Stimulated activated CD4-positive, alpha-beta T cell treated with anti-CD3 and anti-CD28 coated beads, Interleukin-1b, Interleukin-23, amount 100 ng/mL, for 1 hour (primary cell): ENCODE results near the gene TRPM5.

ENCODE experiments used
- DNase-seq, 2 donors: peaks; one replicate each; pipeline ENCODE4 v3.0.0-alpha.2; 2020; ENCODE audit warnings: low read depth in 2 of 2

Gene TRPM5

DNA sequence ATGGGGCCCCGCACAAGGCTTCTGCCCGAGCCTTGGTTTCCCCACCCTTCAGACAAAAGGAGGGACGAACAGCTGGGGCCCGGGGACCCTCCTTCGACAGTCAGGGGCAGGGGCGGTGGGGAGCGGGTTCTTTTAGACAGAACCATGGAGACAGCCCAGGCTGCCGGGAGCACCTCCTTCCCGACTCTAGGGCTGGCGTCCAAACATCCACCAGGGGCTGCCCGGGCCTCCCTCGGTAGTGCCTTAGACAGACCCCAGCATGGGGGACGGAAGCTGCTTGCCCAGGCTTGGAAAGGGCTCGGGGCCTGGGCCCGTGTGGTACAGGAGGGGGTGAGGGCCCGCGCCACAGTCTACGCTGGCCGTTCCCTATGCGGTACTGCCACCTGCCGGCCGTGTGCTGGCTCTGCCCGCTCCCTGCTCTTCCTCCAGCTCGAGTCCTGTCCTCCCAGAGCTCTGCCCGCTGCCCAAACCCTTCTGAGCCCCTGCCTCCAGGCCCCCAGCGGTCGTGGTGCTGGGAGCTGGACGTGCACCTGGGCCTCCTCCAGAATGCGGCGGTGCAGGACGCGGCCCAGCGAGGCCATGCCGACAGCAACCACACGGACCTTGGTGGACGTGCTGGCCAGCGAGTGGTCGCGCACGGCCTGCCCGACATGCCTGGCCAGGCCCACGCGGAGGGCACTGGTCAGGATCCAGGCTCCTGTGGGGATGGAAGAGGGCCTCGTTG lies 23.6 kb downstream of the TRPM5 start:
- peak; percentile 32 to 65 for DNase-seq

GRCh38 chr11:2419638-2420501 lies 24.4 kb downstream of the TRPM5 start:
- DNase-seq, result peak in 1 of 2 donors; percentile 37

- no peak for DNase-seq
Measured at GRCh38 chr11:2418693-2419360, 25.5 kb downstream of the TRPM5 start.

- DNase-seq, result no peak
Measured at GRCh38 chr11:2417856-2418692, 26.2 kb downstream of the TRPM5 start.

DNA sequence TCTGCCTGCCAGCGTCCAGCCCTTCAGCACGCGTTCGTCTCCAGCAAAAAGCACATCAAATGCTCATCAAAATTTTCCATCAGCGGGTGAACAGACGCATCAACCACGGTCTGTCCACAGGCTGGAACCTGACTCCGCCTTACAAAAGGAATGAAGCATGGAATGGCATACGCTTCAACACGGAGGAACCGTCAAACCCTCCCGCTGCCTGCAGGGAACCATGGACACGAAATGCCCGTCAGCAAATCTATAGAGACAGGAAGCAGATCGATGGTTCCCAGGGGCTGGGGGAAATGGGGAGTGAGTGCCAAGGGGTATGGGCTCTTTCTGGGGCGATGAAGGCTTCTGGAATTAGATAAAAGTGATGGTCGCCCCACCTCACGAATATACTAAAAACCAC lies 27.5 kb downstream of the TRPM5 start:
- no peak for DNase-seq

GRCh38 chr11:2415601-2416380 lies 28.5 kb downstream of the TRPM5 start:
- DNase-seq, result no peak

DNA sequence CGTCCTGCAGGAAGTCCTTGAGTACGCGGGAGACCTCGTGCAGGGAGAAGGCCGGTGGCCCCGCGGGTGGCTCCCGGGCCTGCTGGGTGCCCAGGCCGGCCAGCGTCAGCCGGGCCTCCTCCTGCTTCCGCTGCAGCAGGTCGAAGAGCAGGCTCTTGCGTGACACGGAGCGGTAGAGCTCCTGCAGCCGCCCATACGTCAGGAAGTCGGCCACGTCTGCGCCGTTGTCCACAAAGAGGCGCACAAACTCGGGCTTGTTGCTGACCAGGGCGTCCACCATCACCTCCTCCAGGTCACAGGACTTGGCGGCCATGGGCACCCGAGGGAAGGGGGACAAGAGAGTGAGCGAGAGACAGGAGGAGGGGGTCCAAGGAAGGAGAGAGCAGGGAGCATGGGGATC lies 29.1 kb downstream of the TRPM5 start:
- no peak for DNase-seq

DNA sequence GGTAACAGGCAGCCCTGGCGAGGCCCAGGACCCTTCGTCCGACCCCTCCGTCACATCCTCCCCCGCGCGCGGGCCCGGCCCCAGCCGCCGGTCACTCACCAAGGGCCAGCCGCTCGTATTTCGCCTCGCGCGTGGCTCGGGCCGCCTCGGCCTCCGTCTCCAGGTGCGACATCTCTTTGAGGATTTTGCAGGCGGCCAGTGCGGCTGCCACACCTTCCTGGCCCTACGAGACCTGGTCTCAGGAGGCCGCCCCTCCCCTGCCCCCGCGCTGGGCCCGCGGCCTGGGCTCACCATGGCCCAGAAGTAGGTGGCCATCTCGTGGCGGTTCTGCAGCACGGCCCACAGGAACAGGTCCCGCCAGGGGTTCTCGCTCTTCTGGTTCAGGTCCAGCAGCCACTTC lies 29.7 kb downstream of the TRPM5 start:
- DNase-seq, result no peak

DNA sequence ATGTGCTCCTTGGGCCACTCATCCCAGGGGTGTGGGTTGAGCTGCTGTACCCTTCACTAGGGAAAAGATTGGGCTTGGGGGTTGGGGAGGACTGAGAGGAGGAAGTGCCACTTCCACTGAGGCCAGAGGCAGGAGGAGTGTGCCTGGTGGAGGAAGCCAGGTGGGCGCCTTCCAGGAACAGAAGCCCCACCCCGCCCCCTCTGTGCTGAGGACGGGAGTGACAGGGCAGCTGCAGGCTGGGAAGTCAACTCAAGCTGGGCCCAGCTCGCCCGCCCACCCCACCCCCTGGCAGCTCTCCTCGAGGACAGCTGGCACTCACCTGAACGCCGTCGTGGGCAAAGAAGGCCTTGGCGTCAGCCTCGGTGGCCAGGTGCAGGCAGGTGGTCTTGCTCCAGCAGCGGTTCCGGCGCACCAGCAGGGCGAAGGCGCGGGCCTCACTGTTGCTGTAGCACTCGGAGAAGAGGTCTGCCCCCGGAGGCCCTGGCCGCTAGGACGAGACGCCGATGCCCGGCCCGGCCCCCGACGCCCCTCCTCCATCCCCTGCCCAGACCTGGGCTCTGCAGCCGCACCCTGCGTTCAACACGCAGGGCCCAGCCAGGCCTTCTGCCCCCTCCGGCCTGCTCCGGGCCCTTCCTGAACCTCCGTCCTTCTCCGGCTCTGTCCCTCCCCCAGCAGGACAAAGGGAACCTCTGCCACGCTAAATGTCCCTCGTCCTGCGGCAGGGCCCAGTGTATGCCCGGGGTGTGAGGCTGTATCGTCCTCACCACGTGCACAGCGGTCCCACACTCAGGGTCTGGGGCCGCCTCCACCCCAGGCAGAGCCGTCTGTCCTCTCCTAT lies 30.4 kb downstream of the TRPM5 start:
- no peak for DNase-seq

- DNase-seq, result no peak
Measured at GRCh38 chr11:2412323-2412722, 32.0 kb downstream of the TRPM5 start.

- no peak for DNase-seq
Measured at GRCh38 chr11:2411446-2412305, 32.6 kb downstream of the TRPM5 start.

DNA sequence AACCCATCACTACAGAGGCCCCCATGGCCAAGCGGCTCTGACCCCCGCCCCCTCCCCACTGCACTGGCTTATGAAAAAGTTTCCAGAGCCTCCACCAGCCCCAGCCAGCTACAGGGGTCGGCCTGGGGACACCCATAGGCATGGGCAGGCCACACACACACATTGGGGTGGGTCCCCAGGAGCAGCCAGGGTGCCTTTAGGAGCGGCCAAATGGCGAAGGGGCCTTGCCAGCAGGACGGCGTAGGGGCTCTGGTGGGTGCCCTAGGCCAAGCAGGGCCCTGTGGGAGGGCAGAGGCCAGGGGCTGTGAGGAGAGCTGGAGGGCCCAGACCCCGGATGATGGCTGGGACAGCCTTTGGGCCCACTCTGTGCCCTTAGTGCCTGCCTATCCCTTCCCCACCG lies 33.7 kb downstream of the TRPM5 start:
- DNase-seq, result no peak

DNA sequence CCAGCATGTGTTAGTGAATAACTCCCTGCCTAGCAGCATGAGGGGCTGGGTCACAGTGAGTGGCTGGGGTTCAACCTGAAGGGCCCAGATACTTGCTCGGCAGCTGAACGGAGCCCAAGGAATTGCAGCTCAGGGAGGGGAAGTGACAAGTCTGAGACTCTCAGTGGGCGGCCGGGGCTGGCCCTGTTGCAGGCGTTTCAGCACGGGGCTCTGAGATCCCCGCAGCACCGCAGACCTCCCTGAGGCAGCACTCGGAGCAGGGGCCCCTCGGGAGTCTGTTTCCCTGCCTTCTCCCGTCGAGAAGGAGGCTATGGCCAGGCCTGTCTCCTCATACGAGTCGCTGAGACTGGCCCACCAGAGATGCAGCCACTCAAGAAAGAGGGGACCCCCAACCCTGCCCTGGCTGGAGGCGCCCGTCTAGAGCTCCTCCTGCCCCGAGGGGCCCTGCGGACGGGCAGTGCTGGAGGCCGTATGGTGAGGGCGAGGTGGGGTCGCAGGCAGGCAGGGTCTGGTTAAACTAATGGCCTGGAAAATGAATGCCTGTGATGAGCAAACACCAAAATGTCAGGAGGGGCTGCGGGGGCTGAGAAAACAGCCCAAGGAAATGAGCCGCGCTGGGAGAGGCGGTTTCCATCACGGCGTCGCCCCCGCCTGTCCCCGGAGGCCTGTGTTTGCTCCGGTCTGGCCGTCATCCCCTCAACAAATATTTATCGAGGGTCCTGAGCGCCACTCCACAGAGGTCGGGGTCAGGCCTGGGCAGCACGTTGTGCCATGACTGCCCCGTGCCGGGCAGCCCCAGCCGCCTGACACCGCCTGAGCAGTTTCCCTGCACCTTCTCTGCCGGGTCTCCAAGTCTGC lies 34.5 kb downstream of the TRPM5 start:
- no peak for DNase-seq

- no peak for DNase-seq
Measured at GRCh38 chr11:2409126-2409525, 35.2 kb downstream of the TRPM5 start.

DNA sequence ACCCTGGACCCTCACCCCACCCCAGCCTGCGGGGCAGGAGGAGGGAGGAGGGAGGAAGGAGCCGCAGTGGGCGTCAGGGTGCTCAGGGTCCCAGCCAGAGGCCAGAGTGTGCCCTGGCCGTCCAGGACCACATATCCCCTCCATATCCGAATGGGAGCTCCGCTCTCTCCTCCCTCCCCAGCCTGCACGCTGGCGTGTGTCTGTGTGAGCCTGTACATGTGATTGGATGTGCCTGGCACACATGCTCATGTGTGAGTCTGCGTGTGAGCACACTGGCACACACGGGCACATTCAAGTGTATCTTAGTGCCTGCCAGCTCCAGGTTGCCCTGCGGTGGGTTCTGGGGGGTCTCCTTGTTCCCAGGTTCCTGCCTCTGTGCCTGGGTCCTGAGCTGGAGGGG lies 35.6 kb downstream of the TRPM5 start:
- no peak for DNase-seq

DNA sequence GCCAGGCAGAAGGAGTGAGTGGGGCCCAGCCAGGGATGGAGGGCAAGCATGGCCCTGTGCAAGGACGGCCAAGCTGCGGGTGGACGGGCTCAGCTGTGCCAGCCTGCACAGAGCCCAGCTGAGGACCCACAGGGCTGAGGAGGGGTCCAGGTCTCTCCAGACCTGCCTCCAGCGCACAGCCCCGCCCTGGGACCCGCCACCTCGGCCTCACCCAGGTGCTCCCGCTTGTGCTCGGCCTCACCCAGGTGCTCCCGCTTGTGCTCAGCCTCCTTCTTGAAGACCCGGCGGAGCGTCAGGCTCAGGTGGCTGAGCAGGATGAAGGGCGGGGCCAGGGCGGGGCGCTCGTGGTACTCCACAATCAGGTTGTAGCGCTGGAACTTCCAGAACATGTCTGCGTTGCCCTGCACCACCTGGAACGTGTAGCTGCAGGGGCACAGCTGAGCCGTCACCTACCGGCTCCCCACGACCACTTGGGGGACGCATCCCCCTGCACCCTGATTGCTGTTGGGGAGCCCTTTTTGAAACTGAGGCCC lies 37.4 kb downstream of the TRPM5 start:
- no peak for DNase-seq

DNA sequence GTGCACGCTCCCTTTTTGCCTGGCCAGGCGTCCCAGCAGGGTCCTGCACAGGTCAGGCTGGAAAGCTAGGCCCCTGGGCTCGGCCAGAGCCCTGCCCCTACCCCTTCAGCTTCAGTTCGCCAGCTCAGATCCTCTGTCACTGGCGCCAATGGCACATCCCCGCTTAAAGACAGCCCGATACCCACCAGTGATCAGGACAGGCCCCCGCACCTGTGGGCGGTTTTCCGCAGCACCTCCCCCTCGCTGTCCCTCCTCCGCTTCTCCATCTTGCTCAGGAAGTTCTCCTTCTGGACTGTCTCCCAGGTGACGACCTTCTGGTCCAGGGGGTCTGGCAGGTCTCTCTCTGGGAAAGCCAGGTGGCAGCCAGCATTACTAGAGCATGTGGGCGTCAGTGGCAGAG lies 37.9 kb downstream of the TRPM5 start:
- DNase-seq, result no peak

- DNase-seq, result no peak
Measured at GRCh38 chr11:2404735-2405196, 39.5 kb downstream of the TRPM5 start.
